Stimulated activated CD4-positive, alpha-beta T cell treated with anti-CD3 and anti-CD28 coated beads, Interleukin-4, amount 100 ng/mL, for 4 hours (primary cell): ENCODE results near the gene CLSTN2.
"Not testable (repeated sequence)": the region's sequence is repeated elsewhere in the genome, so short reads cannot be mapped to it uniquely, and the experiment has no call there.

Experiments
- DNase-seq, 2 experiments: peaks; one replicate each; pipeline ENCODE4 v3.0.0-alpha.2; 2020

Gene CLSTN2

DNA sequence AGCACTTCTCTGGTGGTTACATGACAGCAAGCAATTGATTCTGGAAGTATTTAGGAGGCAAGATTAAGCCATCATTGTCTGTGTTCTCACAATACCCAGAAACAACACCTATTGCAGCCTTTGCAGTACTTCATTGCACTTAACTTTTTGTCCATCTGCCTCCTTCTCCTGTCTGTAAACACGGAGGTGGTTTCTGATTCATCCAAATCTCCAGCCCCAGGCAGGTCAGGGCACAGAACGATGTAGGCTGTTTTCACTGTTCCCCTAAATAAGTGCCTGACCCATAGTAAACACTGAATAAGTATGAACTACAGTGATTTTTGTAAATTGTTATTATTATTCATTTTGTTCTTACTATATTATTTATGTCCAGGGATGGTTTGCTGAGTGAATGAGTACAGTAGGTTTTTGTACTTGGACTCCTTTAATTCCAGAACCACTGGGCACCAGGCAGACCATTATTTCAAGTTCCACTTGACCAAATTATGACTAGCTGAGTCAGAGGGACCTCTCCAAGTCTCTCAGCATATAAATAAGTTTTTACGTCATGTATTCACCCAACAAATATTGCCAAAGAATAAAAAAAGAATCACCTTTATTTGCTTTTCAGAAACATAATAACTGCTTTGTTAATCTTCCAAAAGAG, 459.6 kb downstream of the CLSTN2 start:
- no peak for DNase-seq

DNA sequence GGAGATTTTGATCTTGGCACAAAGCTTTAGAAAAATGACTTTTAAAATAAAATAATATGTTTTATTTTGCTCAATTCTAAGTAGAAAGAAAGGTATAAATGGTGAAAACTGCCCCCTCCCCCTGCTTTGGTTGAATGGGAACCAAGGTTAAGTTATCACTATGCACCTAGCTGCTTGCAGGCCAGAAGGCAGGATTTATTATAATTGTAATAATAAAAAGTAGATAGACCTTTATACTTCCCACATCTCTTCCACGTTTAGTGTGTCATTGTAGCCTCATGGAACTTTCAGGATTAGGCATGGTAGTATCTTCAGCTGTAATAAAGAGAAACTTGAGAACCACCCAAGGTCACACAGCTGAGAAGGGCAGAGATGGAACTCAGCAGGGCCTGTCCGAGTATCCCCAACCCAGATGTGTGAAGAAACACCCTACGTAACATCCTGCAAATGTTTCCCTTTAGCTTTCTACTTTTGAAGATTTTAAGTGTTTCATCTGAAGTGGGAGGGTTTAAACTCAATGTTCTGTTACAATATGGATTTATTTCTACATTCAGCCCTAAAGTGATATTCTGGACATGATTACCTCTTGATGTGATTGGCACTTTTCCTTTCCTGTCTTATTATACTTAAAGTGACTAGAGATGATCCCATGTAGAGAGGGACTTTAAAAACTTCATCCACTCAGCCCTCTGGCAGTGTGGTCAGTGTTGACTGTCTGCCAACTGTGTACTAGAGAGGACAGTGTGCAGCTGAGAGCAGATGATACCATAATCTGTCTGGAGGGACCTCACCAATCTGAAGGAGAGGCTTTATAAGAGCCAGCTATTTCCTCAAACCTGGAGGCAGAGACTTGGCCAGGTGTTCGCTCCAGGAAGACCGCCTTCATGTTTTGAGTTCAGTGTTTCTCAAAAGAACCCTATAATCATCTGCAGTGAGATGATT, 460.4 kb downstream of the CLSTN2 start:
- no peak for DNase-seq

DNA sequence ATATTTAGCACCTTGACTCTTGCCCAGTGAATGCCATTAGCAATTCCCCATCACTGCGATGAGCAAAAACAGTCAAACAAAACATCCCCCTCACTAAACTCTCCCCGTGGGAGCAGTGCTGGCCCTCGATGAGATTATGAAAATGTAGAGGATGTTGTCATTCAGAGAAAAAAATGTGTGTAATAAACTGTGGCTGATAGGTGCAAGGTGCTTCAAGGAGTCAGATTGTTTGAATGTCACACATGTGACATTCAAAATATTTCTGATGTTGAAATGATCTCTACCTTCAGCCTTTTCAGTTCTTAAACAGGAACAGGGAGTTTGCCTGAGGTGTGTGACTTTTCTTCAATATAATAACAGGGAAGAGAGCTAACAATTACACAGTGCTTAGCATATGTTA, 461.1 kb downstream of the CLSTN2 start:
- no peak for DNase-seq

DNA sequence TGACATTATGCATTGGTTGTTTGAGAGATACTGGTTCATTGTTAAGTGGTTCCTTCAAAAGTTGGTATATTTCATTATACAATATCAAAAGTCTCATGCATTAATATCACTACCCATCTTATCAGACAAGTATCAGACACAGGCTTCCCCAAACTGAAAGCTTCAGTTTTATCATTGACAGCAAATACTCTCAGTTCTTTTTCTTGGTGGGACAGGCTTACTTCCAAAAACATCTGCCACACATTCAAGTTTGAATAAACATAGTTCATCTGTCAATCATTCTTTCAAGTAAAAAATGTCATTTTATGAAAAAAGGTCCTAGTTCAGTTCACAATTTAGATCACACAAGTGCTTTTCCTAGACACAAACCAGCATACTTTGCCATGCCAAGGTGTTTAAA, 462.9 kb downstream of the CLSTN2 start:
- DNase-seq: no peak

DNA sequence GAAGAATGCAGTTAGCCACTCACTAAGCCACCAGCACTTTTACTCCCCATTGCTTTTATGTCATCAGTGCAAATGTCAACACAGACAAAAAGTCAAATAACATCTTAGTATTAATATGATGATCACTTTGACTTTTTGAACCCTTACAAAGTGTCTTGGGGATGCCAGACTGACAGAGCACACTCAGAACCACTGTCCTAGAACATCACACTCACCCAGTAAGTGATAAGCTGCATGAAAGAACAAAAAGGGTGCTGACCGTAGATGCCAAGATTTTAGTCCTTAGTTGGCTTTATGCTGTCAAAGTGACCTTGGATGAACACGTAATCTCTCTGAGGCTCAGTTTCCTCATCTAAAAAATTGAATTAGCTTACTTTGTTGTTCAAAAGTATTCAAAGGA, 463.4 kb downstream of the CLSTN2 start:
- DNase-seq: no peak

DNA sequence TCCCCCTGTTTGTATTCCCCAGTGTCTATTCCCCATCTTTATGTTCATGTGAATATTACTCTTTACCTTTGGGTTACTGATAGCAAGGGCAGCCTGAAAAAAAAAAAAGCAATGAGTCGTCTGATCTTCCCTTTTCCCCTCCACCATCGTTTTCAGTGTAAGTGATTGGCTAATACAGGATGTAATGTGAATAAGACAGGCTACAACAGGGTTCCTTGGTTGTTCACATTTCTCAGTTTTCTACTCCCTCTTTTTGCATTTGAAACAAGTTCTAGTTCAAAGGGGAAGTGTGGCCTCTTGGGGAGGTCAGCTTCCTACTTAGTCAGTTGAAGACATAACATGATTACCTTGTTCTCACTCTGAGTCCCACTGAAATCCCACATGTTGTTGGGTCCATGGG, 464.9 kb downstream of the CLSTN2 start:
- DNase-seq: no peak

DNA sequence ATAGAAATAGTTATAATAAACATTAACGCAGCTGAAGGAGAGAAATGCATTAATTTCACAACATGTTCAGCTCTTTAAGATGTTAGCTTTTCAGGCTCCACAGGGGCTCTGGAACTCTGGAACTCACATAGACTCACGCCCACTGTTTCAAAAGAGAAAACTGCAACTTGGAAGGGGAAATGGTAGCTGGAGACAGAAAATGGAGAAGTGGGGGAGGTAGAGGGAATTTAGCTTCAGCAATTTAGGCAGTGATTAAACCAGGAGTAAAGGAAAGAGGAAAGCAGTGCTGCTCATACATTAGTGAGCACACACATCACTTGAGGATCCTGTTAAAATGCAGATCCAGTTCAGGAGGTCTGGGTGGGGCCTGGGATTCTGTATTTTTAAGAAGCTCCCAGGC, 468.1 kb downstream of the CLSTN2 start:
- DNase-seq: no peak

DNA sequence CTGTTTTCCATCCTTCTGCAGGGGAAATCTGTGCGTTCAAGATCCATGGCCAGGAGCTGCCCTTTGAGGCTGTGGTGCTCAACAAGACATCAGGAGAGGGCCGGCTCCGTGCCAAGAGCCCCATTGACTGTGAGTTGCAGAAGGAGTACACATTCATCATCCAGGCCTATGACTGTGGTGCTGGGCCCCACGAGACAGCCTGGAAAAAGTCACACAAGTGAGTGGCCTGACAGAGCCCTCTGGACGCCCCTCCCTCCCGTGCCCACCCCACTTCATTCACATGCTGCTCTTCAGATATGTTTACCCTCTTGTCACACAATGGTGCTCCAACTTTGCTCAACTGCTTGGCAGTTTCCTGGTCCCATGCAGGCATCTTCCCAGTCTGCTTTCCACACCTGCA, 468.6 kb downstream of the CLSTN2 start:
- no peak for DNase-seq

DNA sequence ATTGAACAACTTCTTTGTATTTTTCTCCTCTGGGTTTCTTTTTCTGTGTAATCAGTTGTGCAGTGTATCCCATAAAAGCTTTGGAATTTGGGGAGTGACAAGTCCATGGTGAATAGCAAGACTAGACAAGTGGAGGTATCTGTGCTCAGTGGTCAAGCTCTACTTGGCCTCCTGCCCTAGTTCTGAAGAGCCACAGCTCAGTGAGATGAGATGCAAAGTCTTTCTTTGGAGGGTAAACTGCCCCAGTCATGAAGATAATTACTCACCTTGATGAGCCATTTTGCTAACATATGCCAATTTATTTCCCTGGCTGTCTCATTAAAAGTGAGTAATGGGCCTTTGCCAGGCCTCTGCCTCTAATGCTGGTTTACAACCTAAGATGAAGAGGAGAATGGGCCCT, 471.7 kb downstream of the CLSTN2 start:
- no peak for DNase-seq

DNA sequence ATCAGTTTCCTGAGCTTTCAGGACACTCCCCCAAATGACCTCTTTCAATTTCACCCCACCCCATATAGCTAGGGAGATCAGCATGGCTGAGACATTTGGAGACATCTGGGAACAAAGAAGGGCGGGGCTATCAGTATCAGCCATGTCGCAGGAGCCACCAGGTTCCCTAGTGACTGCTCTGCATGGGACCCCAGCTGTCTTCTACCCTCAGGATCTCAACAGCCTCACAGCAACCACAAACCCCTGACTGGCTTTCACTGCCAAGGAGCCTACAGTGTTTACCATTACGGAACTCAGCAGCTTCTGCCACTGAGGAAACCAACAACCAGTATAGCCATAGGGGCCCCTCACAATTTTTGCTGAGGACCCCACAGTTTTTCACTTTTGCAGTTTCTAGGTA, 473.3 kb downstream of the CLSTN2 start:
- no peak for DNase-seq

DNA sequence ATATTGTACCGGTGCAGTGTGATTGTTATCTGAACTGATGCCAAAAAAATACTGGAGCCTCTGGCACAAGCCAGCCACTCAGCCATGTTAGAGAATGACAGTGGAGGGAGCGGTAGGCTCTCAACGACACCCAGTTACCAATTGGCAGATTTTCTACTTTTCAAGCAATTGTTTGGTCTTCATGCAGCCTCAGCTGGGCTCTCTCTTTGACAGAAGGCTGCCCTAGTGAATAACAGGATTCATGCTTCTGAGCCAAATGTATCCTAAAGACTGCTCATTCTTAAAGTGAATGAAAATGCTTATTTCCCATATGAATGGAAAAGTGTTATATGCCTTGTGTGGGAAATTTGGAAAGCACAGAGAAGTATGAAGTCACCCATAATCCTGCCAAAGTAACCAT, 481.7 kb downstream of the CLSTN2 start:
- DNase-seq: no peak

DNA sequence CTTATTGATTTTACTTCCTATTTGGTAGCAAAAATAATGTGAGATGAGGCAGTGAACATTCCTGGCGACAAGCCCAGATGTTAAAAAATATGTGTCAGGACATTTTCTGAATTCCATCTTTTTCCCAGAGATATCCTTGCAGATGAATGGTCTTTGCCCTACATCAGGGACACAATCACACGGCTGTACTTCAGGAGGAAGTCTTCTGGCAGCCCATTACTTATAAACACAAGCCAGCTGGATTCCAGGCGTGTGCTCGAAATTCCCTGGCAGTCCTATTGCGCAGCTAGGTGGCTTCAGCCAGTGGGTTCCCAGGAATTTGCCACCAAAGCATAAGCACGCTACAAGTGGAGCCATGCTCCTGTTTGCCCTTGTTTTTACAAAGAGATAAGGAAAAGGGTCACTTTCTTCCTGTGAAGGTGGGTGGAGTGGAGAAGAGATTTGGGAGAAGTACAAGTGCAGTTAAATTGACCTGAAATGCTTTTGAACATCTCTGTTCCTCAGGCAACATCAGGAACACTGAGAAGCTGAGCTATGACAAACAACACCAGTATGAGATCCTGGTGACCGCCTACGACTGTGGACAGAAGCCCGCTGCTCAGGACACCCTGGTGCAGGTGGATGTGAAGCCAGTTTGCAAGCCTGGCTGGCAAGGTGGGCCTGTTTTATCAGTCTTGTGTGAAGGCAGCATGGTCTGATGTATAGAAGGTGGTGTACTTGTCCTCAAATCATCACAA, 485.8 kb downstream of the CLSTN2 start:
- DNase-seq: no peak

DNA sequence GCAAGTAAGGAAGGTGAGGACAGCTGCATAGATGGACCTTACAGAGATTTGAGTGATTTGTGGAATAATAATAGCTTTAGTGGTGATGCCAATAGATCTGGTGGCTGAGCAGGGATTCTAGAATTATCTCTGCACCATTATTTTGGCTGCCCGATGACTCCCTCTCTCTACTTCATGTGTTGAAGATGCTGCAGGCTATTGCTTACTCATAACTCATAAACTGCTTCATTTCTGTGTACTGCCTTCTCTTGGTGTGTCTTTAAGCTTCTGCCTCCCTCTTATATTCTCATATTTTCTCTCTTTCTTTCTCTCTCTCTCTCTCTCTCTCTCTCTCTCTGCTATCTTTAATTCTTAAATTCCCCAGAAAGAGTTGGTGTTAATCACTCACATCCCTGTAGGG, 486.9 kb downstream of the CLSTN2 start:
- DNase-seq: no peak

DNA sequence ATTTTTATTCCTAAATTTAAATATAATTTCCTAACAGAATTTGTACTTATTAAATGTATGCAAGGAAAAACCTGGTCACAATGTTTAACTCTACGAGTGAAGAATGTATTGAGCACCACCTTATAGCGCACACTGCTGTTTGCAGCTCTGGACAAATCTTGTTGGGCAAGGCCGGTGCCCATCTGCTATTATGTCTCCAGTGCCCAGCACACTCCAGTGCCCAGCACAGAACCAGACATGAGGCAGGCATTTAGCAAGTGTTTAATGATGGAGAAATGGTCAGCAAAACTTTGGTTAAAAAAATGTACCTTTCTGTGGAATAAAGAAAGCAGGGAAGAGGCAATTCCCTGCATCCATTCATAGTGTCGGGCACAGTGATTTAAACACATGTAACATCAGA, 488.2 kb downstream of the CLSTN2 start:
- no peak for DNase-seq

DNA sequence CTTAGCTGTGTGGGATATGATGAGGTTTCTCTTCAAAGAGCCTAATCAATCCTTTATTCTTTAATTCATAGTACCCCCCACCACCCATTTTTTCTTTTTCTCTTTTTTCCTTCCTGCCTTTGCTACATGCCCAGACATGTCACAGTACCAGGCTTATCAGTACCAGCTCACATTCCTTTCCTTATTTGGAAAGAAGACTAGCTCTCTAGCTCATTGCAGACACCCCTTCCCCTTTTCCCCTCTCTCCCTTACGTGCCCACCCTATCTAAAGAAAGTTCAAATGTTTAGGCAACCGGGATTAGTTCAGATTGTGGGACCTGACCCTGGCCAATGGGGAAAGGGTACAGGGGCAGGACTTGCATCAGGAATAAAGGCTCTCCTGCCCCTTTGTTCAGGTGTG, 488.6 kb downstream of the CLSTN2 start:
- DNase-seq: not testable (repeated sequence)

DNA sequence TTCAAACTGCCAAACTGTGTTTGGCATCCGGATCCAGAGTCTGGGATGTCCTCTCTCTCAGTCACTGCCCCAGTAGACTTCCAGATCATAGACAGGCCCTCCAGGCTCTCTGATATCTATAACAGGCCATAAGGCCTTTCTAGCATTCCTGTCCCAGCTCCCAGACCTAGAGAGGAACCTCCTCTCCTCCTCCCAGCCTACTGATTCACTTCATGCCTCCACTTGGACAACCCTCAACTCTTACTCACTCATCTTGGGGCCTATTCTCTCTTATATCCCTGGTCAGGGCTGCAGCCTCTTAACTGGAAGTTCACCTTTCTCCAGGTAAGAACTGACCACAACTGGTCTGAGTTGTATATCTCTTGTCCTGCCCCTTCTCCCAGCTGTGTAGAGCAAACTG, 489.2 kb downstream of the CLSTN2 start:
- no peak for DNase-seq

DNA sequence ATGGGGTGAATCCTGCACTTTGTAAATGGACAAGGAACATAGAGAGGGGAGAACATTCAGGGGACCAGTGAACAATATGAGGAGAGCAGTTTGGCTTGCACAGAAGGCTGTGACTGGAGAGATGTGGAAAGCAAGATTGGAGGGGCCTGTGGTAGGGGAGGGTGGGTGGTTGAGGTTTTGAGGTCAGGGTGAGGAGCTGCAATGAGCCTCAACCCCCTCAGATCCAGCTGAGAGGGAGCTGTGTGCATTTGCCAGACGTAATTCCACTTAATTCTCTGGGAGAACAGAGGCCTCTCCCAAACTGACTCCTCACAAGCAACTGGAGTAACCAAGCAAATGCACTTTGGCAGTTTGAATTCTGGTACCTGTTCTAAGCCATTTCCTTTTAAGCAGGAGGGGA, 489.7 kb downstream of the CLSTN2 start:
- DNase-seq: no peak

DNA sequence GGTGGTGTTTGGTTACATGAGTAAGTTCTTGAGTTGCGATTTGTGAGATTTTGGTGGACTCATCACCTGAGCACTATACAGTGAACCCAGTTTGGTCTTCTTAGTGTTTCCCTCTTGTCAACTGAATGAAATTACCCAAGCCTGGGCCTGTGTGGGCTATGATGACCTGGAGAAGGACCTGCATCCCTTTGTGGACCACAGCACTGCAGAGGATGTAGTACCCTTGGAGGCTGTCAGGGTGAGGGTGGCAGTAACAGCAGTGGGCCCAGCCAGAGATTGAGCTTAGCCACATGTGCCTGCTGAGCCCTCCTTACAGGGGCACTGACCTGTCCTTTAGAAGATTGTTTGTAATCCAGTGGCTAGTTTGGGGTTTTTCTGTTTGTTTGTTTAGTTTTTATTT, 492.8 kb downstream of the CLSTN2 start:
- DNase-seq: no peak

DNA sequence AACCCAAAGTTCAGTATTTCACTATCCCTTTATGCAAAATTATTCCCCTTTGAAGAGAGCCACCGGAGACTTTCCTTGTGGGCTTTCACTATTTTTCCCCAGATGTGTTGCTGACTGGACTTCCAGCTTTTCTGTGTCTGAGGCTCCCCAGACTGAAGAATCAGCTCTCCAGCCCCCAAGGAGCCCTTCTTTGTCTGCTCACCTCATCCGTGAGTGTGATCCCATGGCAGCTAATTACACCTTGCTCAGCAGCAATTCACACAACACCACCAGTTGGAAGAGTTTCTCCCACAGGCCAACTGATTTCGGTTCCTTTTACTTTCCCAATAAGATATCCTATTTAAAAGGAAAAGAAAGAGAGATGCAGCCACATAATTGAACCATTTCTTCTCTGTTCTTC, 493.4 kb downstream of the CLSTN2 start:
- DNase-seq: no peak

DNA sequence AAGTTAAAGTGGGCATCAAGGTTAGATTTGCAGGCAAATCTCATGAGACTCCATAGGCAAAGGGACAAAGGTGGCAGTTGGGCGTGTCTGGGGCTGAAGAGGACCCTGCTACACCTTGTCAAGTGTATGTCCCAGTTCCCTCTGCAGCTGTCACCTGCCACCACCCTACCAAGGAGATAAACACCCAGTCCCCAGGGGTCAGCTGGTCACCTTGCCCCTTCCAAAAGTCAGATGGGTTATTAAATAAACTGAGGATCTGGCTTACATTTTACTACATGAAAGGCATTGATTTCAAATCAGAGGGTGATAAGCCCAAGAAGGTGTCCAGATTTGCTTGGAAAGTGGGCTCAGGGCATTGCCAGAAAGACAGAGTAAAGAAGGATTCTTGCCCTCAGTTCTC, 494.8 kb downstream of the CLSTN2 start:
- no peak for DNase-seq

DNA sequence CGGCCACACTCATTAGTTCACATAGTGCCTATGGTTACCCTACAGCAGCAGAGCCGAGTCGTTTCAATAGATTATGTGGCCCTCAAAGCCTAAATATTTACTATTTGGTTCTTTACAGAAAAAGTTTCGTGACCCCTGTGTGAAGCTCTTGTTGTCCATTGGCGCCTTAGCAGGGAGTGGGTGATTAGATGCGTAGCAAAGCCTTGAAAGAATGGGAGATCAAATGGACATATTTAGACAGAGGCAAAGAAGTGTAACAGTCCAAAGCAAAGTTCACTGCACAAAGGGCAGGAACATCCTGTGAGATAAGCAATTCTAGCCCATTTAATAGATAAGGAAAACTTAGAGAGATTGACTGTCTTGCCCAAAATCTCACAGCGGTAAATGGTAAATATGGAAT, 495.5 kb downstream of the CLSTN2 start:
- DNase-seq: no peak

DNA sequence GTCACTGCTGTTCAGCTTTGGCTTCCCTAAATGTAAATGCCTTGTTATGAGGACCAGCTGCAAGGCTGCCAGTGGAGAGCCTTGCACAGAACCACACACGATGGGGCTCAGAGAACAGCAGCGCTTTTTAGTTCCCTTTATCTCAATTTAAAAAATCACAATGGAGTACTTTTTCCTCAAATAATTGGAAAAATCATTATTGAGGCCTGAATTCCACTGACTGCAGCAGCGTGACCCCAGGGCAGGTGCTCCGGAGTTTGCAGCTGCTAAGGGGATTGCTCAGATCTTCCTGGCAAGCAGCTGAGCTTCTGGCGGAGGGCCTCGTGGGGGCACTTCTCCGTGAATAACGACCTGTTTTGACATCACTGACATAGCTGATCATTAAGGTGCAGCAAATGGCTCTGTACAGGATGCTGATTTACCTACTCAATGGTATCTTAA, 497.3 kb downstream of the CLSTN2 start:
- no peak for DNase-seq

DNA sequence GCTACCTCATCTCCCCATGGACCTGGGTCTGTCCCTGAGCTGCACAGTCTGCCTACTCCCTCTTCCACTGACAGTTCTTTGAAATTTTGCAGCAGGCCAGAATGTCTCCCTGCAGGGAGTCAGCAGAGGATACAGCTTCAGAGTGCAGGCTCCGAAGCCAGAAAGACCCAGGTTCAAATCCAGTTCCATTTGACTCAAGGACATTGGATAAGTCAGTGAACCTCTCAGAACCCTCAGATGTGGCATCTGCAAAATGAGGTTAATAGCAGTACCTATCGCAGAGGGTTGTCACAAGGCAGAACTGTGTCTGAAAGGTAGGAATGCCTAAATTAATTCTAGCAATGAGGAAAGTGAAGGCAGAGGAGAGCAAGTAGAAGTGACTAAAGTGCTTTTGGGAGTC, 498.4 kb downstream of the CLSTN2 start:
- DNase-seq: no peak
